LNCaP clone FGC (cell line): ENCODE data around the gene PFDN1.

Source experiments
- DNase-seq: peaks from one replicate; pipeline ENCODE4 v3.0.0-alpha.2; 2011; ENCODE audit warnings: low read depth
- H3K4me3 ChIP-seq: 2 replicates; pipeline ENCODE4 v1.5.1; 2011; ENCODE audit warnings: mild to moderate bottlenecking, low read depth, low read length, control low read depth
- TF ChIP-seq, protein P1 (sequence below): IDR thresholded peaks from 2 replicates; pipeline ENCODE4 v1.5.1; 2012; ENCODE audit warnings: mild to moderate bottlenecking; ENCODE audit not compliant: control insufficient read depth, insufficient read depth; ENCODE audit errors: extremely low read depth

PFDN1 gene

DNA sequence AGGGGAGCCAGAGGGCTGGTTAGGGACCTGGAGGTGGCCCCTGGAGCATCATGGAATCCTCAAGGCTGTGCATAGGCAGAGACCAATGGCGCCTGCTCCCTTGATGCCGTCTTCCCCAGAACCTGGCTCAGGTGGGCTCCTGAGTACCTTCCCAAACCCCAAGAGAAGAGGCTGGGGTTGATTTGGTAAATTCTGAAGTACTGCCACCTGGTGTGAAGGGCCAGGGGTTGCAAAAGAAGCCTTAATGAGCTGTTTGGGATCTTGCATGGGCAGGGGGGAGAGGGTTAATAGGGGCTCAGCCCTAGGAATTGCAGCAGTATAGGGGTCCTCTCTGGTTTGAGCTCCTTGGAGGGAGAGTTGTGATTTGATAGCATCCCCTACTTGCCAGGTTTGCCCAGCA is 75.9 kb downstream of the PFDN1 start:
- TF ChIP-seq, protein P1, sequence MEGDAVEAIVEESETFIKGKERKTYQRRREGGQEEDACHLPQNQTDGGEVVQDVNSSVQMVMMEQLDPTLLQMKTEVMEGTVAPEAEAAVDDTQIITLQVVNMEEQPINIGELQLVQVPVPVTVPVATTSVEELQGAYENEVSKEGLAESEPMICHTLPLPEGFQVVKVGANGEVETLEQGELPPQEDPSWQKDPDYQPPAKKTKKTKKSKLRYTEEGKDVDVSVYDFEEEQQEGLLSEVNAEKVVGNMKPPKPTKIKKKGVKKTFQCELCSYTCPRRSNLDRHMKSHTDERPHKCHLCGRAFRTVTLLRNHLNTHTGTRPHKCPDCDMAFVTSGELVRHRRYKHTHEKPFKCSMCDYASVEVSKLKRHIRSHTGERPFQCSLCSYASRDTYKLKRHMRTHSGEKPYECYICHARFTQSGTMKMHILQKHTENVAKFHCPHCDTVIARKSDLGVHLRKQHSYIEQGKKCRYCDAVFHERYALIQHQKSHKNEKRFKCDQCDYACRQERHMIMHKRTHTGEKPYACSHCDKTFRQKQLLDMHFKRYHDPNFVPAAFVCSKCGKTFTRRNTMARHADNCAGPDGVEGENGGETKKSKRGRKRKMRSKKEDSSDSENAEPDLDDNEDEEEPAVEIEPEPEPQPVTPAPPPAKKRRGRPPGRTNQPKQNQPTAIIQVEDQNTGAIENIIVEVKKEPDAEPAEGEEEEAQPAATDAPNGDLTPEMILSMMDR = no peak
- no peak for DNase-seq
- no peak overlapping the region for H3K4me3 ChIP-seq

DNA sequence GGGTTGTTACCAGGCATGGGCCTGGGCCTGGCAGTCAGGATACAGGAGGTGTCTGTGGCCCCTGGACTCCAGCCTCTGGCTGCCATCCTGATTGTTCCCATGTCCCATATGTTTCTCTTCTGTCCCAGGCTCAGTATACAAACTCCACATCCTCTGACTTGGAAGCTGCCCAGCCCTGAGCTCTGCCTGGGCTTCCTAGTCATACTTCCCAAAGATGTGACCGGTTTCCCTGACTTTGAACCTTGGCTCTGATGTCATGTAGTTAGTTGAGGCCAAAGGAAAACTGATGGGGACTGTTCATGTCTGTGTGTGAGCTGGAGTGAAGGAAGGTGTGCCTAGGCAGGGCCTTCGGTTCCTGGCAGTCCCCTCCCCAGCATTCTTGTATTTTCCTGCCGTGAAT is 77.5 kb downstream of the PFDN1 start:
- TF ChIP-seq, protein P1 = no peak
- DNase-seq = no peak
- no peak overlapping the region for H3K4me3 ChIP-seq

DNA sequence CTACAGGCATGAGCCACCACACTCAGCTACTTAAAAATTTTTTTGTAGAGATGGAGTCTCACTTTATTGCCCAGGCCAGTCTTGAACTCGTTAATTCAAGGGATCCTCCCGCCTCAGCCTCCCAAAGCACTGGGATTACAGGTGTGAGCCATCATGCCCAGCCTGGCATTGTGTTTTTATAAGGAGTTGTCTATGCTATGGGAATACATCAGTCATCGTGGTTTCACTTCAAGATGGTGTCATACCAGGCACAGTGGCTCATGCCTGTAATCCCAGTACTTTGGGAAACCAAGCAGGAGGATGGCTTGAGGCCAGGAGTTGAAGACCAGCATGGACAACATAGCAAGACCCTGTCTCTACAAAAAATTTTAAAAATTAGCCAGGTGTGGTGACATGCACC is 78.2 kb downstream of the PFDN1 start:
- H3K4me3 ChIP-seq = no peak overlapping the region
- TF ChIP-seq, protein P1 = no peak
- no peak for DNase-seq

DNA sequence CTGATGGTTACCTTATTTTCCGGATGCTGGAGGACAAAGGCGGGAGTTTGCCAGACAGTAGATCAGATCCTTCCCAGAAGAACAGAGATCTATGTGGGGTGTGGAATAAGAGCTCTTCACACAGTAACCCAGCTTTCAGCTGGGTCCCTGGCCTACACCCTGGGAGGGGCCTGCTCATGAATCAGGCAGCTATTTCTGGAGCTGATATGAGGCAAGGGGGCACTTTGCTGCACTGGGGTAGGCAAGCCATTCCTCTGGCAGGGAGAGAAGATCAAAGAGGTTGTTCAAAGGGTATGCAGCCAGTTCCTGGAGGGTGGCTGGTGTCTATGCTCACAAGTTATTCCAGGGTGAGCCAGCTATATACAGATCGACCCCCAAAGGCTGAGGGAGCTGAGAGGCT is 79.3 kb downstream of the PFDN1 start:
- TF ChIP-seq, protein P1 = no peak
- H3K4me3 ChIP-seq = no peak overlapping the region
- DNase-seq = no peak

DNA sequence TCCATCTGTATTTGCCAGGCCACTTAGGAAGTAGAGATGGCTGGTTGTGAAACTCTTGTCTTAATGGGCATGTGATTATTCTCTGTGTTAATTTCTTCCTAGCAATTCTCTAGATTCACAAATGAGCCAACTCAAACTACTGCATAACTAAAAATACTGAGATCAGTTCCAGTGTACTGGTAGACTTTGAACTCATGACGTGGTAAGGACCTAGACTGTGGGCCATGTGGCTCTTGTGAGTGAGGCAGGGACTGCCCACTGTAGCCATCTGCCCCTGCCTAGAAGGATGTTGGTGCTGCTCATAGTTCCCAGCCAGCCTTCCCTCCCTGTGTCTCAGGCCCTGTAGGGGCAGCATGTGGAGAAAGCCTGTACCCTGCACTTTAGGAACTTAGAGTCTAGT is 80.5 kb downstream of the PFDN1 start:
- DNase-seq = no peak
- TF ChIP-seq, protein P1 = no peak
- H3K4me3 ChIP-seq = no peak overlapping the region

DNA sequence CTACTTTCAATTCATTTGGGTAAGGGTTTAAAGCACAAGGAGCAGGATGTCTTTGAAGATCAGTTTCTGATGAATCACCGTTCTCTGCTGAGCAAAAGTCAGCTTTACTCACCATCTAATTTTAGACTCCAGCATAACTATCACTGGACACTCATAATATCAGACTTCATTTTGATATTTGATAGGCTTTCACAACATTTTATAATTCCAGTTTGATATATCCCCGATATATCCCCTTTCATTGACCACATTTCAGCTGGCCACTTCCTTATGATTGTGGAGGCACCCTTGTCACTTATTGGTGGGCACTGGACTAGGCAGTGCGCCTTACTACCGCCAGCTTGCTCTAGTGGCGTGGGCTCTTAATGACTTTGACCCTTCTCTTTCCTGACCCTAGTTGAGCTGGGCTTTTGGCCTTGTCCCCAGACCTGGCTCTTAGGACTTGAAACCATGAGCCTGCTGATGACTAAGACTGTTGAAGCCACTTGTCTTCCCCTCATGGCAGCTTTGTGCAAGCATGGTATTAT is 81.1 kb downstream of the PFDN1 start:
- DNase-seq = no peak
- no peak overlapping the region for H3K4me3 ChIP-seq
- TF ChIP-seq, protein P1 = no peak

DNA sequence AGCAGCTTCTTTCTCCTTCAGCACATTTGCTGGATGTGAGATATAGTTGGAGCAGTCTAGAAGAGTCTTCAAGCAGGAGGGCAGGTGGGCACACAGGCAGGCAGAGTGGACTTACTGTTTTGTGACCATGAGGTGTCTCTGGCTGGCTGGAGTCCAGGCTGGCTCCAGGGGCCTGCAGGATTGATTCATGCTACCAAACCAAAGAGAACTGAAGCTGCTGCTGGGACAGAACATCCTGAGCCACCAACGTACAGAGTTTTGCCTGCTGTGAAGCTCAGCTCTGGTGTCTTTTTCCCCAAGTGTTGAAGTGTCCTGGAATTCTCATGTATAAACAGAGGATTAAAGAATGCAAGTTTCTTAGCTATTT is 82.2 kb downstream of the PFDN1 start:
- H3K4me3 ChIP-seq = no peak overlapping the region
- TF ChIP-seq, protein P1 = no peak

More for the DNA sequence above, 82.2 kb downstream of the PFDN1 start:
- DNase-seq = no peak
